Bronchial epithelial cell (primary cell): ENCODE data around the gene NAA16. TPM values are rescaled to one million over a fixed set of nuclear protein-coding genes. Genes with fewer than 3 reads are reported as not detected.

Experiments
- DNase-seq: peaks from one replicate; pipeline ENCODE4 v3.0.0-alpha.2; 2010; ENCODE audit warnings: low read depth
- FAIRE-seq: peaks from 2 replicates; lab custom pipeline; 2011; peaks lifted over from hg19 to GRCh38; lab: Jason Lieb, UNC
- H3K27me3 ChIP-seq: 2 replicates; pipeline ENCODE4 v1.5.1; 2011; ENCODE audit warnings: low read length; ENCODE audit not compliant: control insufficient read depth, insufficient read depth
- H3K36me3 ChIP-seq: 2 replicates; pipeline ENCODE4 v1.5.1; 2011; ENCODE audit warnings: low read length; ENCODE audit not compliant: control insufficient read depth, insufficient read depth
- H3K4me3 ChIP-seq: 2 replicates; pipeline ENCODE4 v1.5.1; 2011; ENCODE audit warnings: mild to moderate bottlenecking, low read depth, low read length, control low read depth
- CTCF ChIP-seq: IDR thresholded peaks from 2 replicates; pipeline ENCODE4 v1.5.1; 2011; ENCODE audit warnings: mild to moderate bottlenecking, moderate library complexity, low read length, control low read depth, inconsistent platforms; ENCODE audit not compliant: insufficient read depth, severe bottlenecking
- total RNA-seq: library from RNA; depleted of rRNA; stranded (reverse); fragments of >200 nt; gene quantifications from 2 replicates; pipeline ENCODE4 v1.2.1, GENCODE V29; 2014

NAA16 gene
- total RNA-seq, 1 donor from 2014 or later = 7.6 TPM

- DNase-seq (no peak), FAIRE-seq (no peak)
- Histone ChIP-seq H3K36me3 (peaks cover 4% of the 10 kb centered on the region), H3K4me3 (no peak overlapping the region), H3K27me3 (no peaks in the 10 kb centered on the region)
- TF ChIP-seq CTCF = no peak
Measured at GRCh38 chr13:41365631-41366030, 54.6 kb downstream of the NAA16 start.

- no peaks in the 10 kb centered on the region for H3K27me3 ChIP-seq
- peaks cover 4% of the 10 kb centered on the region for H3K36me3 ChIP-seq
- no peak for DNase-seq
- H3K4me3 ChIP-seq = no peak overlapping the region
- no peak for FAIRE-seq
- no peak for TF ChIP-seq CTCF
Measured at GRCh38 chr13:41370736-41371135, 59.7 kb downstream of the NAA16 start.

GRCh38 chr13:41377446-41377845 lies 66.4 kb downstream of the NAA16 start:
- no peak for DNase-seq
- TF ChIP-seq CTCF = no peak
- H3K27me3 ChIP-seq = no peaks in the 10 kb centered on the region
- no peak for FAIRE-seq
- no peaks in the 10 kb centered on the region for H3K36me3 ChIP-seq
- H3K4me3 ChIP-seq = no peak overlapping the region

GRCh38 chr13:41382431-41382830 lies 71.4 kb downstream of the NAA16 start:
- no peak overlapping the region for H3K4me3 ChIP-seq
- H3K27me3 ChIP-seq = no peaks in the 10 kb centered on the region
- no peaks in the 10 kb centered on the region for H3K36me3 ChIP-seq
- FAIRE-seq (no peak), DNase-seq (no peak)
- no peak for TF ChIP-seq CTCF

GRCh38 chr13:41383386-41383785 lies 72.3 kb downstream of the NAA16 start:
- H3K4me3 ChIP-seq = no peak overlapping the region
- FAIRE-seq (no peak), DNase-seq (no peak)
- H3K36me3 ChIP-seq = no peaks in the 10 kb centered on the region
- no peaks in the 10 kb centered on the region for H3K27me3 ChIP-seq
- no peak for TF ChIP-seq CTCF

- Histone ChIP-seq H3K27me3 (no peaks in the 10 kb centered on the region), H3K36me3 (no peaks in the 10 kb centered on the region), H3K4me3 (no peak overlapping the region)
- peak; percentile 20 for TF ChIP-seq CTCF
- FAIRE-seq = no peak
- DNase-seq = peak; percentile 18
Measured at GRCh38 chr13:41384749-41385503, 73.9 kb downstream of the NAA16 start.
